Epithelial cell of prostate (primary cell): ENCODE results near the gene PNLIPRP3.

ENCODE experiments used
- DNase-seq: peaks from one replicate; pipeline ENCODE4 v3.0.0-alpha.2; 2011; ENCODE audit warnings: low read depth, low spot score
- H3K27ac ChIP-seq: fragments of 450-650 bp; 2 replicates; pipeline ENCODE4 v1.5.1; 2017; ENCODE audit warnings: mild to moderate bottlenecking

The PNLIPRP3 gene

DNA sequence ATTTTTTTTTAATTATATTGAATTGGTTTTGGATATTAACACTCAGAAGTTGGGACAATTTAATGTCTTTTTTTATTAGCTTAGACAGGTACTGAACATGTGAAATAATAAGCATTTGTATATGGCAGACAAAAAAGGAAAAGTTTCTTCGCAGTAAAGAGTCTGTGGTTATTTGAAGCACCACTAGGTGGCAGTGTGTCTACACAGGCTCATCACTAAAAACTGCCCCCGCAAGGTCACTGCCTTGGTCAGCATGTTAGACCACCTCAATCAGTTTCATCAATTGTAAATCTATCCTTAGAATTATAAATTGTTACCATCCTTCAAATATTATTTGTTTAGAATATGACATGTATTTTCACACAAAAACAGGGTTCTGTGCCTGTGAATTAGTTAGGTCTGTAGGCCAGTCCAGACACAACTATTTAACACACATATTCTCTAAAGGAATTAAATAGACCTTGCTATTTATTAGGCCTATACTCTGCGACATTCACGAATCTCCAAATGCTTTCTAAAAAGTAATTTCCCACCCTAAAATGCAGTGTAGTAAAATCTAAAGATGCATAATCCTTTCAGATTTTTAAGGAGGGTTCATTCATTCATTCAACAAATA lies 17.0 kb downstream of the PNLIPRP3 start:
- H3K27ac ChIP-seq, result no peak overlapping the region
- DNase-seq, result no peak

DNA sequence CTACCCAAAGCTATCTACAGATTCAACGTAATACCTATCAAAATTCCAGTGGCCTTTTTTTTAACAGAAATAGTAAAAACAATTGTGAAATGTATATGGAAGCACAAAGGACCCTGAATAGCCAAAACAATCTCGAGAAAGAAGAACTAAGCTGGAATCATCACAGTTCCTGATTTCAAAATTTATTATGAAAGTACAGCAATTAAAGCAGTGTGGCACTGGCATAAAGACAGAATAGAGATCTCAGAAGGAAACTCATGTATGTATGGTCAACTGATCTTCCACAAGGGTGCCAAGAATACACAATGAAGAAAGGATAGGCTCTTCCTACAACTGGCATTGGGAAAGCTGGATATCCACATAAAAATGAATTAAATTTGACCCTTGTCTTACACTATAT lies 23.2 kb downstream of the PNLIPRP3 start:
- no peak overlapping the region for H3K27ac ChIP-seq
- DNase-seq, result no peak

DNA sequence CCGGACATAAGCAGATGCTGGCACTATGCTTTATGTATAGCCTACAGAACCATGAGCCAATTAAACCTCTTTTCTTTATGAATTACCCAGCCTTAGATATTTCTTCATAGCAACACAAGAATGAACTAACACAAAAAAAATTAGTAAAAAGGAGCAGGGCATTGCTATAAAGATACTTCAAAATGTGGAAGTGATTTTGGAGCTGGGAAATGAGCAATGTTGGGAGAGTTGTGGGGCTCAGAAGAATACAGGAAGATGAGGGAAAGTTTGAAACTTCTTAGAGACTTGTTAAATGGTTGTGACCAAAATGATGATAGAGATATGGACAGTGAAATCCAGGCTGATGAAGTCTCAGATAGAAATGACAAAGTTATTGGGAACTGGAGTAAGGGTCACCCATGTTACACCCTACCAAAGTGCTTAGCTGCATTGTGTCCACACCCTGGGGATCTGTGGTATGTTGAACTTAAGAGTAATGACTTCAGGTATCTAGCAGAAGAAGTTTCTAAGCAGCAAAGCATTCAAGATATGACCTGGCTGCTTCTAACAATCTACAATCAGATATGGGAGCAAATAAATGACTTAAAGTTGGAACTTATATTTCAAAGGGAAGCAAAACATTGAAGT lies 24.2 kb downstream of the PNLIPRP3 start:
- H3K27ac ChIP-seq, result peak overlapping the region; percentile 3
- DNase-seq, result no peak

DNA sequence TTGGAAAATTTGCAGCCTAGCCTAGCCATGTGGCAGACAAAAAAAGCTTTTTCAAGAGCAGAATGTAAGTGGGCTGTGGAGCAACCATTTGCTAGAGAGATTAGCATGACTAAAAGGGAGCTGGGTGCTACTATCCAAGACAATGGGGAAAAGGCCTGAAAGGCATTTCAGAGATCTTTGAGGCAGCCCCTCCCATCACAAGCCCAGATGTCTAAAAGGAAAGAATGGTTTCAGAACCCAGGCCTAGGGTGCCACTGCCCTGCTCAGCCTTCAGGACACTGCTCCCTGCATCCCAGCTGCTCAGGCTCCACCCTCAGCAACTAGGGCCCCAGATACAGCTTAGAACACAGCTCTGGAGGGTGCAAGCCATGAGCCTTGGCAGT lies 24.7 kb downstream of the PNLIPRP3 start:
- no peak for DNase-seq
- H3K27ac ChIP-seq, result no peak overlapping the region

GRCh38 chr10:116457488-116457887 lies 29.8 kb downstream of the PNLIPRP3 start:
- no peak for DNase-seq
- H3K27ac ChIP-seq, result no peak overlapping the region

DNA sequence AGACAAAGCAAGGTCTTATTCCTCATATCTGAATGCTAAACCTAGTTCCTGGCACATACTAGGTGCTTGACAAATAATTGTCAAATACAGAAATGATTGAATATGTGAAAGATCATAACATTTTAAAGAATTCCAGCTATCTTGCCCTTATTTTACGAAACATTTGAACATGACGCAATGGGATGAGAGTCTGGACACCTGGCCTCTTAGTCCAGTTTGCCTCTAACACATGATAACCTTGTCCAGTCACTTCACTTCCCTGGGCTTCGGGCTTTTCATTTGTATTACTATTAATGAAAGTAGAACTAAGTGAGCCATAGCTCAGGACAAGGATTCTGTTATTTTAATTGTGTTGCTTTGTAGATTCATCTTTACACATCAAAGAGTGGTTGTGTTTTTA lies 32.6 kb downstream of the PNLIPRP3 start:
- no peak for DNase-seq
- H3K27ac ChIP-seq, result no peak overlapping the region

DNA sequence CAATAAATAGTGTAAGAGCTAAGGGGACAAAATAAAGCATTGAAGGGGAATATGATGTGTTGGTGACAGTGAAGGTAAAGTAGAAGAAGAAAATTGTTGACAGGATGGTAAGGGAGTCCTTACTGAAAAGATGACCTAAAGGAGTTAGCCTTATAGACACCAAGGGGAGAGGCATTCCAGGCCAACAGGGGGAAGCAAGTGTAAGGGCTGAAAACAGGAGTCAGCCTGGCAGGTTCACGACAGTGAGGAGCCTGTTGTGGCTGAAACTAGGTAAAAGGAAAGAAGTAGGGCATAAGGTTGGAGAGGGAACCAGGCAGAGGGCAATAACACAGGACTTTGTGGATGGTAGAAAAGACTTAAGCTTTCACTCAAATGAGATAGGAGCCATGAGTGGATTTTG lies 34.0 kb downstream of the PNLIPRP3 start:
- DNase-seq, result no peak
- H3K27ac ChIP-seq, result no peak overlapping the region

- no peak overlapping the region for H3K27ac ChIP-seq
- no peak for DNase-seq
Observed at GRCh38 chr10:116464257-116464656, 36.6 kb downstream of the PNLIPRP3 start.

DNA sequence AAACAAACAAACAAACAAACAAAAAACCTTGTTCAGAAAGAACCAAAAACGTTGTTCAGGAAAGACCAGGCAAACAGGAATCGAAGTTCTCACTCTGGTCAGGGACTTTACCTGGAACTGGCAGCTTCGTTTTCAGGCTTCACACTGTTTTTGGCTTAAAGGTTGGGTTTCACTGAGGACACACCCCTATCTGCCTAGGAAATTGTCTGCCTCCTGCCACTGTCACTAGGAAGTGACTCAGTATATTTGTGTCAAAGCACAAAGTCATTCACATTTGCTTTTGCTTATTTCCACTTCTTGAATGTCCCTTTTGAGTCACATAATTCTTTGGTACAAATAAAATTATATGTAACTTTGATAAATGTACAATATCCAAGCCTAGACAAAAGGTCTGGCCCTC lies 37.9 kb downstream of the PNLIPRP3 start:
- DNase-seq, result no peak
- H3K27ac ChIP-seq, result no peak overlapping the region

DNA sequence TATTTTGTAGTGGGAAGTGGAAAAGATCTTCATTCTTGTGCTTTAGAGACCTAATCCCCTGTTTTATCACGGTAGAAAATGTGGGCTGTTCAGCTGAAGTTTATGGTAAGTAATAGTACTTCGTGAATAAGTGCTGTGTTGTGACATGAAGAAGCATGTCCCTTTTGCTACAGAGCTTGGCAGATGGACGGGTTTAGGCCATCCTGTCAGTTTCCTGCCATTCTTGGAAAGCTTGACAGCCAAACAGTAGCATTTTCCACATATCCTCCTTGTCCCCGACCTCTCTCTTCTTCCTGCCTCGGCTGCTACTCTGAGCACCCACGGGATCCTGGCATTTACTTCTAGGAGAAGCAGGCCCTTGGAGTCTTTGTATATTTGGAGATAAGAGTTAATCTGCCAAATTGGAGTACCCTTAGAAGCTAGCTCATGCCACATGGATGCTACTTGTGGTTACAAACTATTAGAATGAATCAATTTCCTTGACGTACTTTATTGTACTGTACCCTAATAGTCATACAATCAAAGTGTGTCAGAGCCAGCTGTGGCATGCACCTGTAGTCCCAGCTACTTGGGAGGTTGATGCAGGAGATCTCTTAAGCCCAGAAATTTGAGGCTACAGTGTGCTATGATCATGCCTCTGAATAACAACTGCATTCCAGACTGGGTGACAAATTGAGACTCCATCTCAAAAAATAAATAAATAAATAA lies 39.2 kb downstream of the PNLIPRP3 start:
- no peak for DNase-seq
- no peak overlapping the region for H3K27ac ChIP-seq

DNA sequence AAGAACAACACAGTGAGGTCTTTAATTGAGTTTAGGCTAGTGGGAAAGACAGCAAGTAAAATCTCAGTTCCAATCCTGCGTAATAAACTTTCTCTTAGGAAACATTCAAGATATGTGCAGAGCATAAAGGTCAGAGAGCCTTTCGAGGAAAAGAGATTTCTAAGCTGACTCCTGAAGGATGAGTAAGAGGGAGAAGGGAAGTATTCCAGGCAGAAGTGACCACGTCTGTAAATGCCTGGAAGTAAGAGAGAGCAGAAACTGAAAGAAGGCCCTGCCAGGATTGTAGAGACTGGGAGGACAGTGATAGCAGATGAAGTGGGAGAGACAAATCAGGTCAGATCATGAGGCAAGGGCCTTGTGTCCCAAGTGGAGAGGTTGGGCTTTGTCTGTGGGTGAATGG lies 41.8 kb downstream of the PNLIPRP3 start:
- H3K27ac ChIP-seq, result no peak overlapping the region
- DNase-seq, result no peak

DNA sequence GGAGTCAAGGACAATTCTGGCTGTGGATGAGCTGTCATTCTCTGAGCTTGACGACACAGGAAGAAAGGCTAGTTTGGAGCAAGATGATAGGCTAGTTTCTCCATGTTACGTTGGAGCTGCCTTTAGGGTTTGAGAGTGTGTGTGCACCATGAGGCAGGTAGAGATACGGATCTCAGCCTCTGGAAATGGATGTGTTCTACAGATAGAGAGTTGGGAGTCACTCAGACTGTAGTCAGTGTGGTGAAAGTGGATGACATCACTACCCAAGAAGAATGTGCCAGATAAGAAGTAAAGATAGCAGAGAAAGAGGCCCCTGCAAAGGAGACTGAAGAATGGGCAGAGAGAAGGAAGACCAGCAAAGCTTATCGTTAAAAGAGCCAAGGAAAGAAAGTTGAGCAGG lies 42.4 kb downstream of the PNLIPRP3 start:
- no peak for DNase-seq
- H3K27ac ChIP-seq, result no peak overlapping the region

GRCh38 chr10:116470768-116471415 lies 43.2 kb downstream of the PNLIPRP3 start:
- no peak overlapping the region for H3K27ac ChIP-seq

DNA sequence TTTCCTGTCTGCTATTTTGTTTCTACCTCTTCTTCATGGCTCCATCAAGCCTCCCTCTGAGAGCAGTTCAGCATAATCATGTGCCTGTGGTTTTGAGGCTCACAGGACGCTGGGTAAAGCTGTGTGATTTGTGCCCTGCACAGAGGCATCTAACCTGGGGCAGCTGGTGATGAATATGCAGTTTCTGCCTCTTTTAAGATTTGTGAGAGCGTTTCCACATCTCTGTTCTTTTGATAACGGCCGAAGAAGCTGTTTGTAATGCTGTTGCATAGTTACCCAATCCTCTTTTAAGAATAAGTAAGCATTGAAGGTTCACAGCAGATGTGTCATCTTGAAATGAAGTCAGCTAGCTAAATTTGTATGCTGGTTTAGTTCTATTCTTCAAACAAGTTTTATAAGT lies 45.2 kb downstream of the PNLIPRP3 start:
- no peak overlapping the region for H3K27ac ChIP-seq
- DNase-seq, result no peak

More at GRCh38 chr10:116470768-116471415, 43.2 kb downstream of the PNLIPRP3 start:
- no peak for DNase-seq

- no peak for DNase-seq
- no peak overlapping the region for H3K27ac ChIP-seq
Observed at GRCh38 chr10:116475866-116476265, 48.2 kb downstream of the PNLIPRP3 start.

DNA sequence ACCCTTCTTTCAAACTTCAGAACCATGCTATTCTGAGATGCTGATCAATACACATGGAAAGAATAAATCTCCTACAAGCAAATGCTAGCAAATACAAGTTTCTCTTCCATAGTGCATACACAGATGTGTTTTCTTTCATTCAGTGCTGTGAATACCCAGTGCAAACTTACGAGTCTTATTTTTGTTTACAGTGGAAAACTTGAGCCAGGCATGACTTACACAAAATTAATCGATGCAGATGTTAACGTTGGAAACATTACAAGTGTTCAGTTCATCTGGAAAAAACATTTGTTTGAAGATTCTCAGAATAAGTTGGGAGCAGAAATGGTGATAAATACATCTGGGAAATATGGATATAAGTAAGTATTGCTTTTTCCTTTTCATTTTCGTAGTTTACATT lies 48.8 kb downstream of the PNLIPRP3 start:
- DNase-seq, result no peak
- no peak overlapping the region for H3K27ac ChIP-seq

- DNase-seq, result no peak
- no peak overlapping the region for H3K27ac ChIP-seq
Observed at GRCh38 chr10:116477986-116478664, 50.5 kb downstream of the PNLIPRP3 start.

DNA sequence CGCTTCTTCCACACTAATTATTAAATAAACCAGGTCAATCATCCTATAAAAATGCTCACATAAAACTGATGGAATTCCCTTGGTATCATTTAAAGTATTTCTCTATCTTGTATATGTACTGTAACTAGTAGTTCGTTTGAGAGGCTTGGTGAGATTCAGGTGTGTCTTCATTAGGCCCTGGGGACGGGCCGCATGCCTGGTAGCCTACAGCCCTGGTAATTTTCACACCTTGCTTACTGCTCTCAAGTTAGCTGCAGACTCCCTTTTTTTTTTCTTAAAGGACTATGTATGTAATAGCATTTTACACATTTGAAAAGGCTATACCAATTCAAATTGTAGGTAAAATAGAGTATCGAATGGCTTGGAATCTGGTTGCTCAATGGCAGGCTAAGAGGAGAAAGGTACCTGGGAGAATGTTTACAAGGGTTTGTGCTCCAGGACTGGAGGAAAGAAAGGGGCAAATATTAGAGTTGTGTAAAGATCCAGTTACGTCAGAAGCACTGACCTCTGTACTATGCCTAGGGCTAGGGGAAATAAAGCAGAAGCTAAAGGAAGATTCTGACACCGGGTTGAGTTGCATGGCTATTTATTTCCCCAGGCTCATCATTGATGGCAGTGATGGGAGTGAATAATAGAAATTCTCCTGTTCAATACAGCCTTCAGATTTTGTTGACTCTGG lies 59.3 kb downstream of the PNLIPRP3 start:
- no peak overlapping the region for H3K27ac ChIP-seq
- DNase-seq, result no peak

DNA sequence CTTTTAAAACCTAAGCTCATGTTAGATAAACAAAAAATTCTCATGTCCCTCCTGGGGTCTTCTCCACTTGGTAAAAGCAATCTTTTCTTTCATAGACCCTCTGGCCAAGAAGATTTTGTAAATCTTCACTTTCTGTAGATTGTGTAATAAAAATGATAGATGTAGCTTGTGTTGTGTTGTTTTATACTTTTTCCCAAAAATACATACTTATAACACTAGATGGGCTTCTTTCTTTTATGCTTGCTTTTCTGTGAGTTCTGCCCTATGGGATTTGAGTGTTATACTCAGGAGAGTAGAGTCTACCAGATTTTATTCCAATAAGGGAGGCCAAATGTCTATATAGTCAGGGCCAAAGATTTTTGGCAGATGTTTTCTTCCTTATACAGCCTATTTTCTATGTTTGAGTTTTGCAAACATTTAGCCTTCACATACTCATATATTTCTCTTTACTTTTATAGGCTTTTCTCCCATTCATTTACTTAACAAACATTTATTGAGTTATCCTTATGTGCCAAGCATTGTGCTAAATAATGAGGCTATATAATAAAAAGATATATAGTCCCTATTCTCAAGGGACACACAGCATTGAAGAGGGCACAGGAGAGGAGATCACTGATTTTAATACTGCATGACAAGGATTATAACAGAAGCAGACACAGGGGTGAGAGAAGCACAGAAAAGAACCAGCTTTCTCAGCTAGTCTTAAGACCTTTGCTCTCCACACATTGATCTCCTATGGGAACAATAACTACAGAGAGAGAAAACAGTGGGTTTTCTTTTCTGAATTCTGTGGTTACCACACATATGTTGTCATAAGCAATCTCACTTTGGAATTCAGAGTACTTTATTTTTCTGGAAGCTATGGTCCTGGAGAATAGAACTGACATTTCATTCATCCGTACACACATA lies 60.1 kb downstream of the PNLIPRP3 start:
- H3K27ac ChIP-seq, result no peak overlapping the region
- no peak for DNase-seq
